HepG2 (cell line): ENCODE measurements around the gene HSD11B1L. TPM values are rescaled to one million over a fixed set of nuclear protein-coding genes. Genes with fewer than 3 reads are reported as not detected.
A peak's percentile ranks its signal among the peaks of the same experiment; 100 is the strongest.

ENCODE experiments used
- ATAC-seq: fragments of 200-7000 bp; cut with Tn5 transposase; 3 replicates; pipeline ENCODE4 v1.9.1; 2020; ENCODE audit warnings: mild to moderate bottlenecking, moderate library complexity
- BruUV-seq: library from RNA; stranded (reverse); fragments of 400-500 nt; replicated peaks from 2 replicates; lab custom pipeline; 2021; lab: Mats Ljungman, UMichigan
- CTCF ChIA-PET: fragments of 300-600 bp; formaldehyde crosslinking; extraction: SDS; loops from one replicate; lab custom pipeline; 2021; ENCODE audit warnings: low total read pairs, inconsistent platforms, low intra/inter-chr PET ratio; lab: Yijun Ruan, JAX
- POLR2A ChIA-PET: fragments of 350-600 bp; sonication (Branson Sonifier 250); formaldehyde crosslinking; loops from one replicate; lab custom pipeline; 2020; ENCODE audit warnings: antibody characterized with exemption, inconsistent platforms; lab: Yijun Ruan, JAX
- DNase-seq: peaks from one replicate; pipeline ENCODE4 v3.0.0-alpha.2; 2015; ENCODE audit warnings: low spot score
- FAIRE-seq: peaks from 3 replicates; lab custom pipeline; 2011; peaks lifted over from hg19 to GRCh38; lab: Jason Lieb, UNC
- H2AFZ ChIP-seq: one replicate; pipeline ENCODE4 v1.6.1; 2011; ENCODE audit warnings: low read length, inconsistent platforms
- H3K27ac ChIP-seq: fragments of 300-600 bp; 3 replicates; pipeline ENCODE4 v1.8.0; 2011; ENCODE audit warnings: mixed run types, mild to moderate bottlenecking, mixed read lengths, low read length, inconsistent platforms; ENCODE audit not compliant: insufficient read depth; ENCODE audit errors: extremely low read length
- H3K27me3 ChIP-seq, 2 experiments: fragments of 200-600 bp in 1 of 2; 2 replicates in 1 of 2; 3 replicates in 1 of 2; pipeline versions ENCODE4 v1.6.0 to v1.8.0; 2011; ENCODE audit warnings: low read length in 2 of 2, mild to moderate bottlenecking in 2 of 2, moderate library complexity in 2 of 2, inconsistent platforms in 1 of 2; ENCODE audit not compliant: insufficient read depth in 2 of 2, control insufficient read depth in 1 of 2
- H3K36me3 ChIP-seq, 2 experiments: fragments of 200-600 bp in 1 of 2; replicated peaks in 1 of 2; 2 replicates in 1 of 2; 3 replicates in 1 of 2; pipeline versions ENCODE4 v1.5.1 to v1.8.0; 2011; ENCODE audit warnings: low read length in 2 of 2, inconsistent platforms in 1 of 2; ENCODE audit not compliant: insufficient read depth in 2 of 2, control insufficient read depth in 1 of 2
- H3K4me1 ChIP-seq: 2 replicates; pipeline ENCODE4 v1.5.1; 2012; ENCODE audit warnings: low read length, inconsistent platforms; ENCODE audit not compliant: insufficient read depth
- H3K4me2 ChIP-seq: 2 replicates; pipeline ENCODE4 v1.6.0; 2011; ENCODE audit warnings: low read depth, low read length, inconsistent platforms
- H3K4me3 ChIP-seq, 3 experiments: fragments of 200-600 bp in 1 of 3; sonication (generic), shearing (Covaris generic) in 1 of 3; replicated peaks in 1 of 3; 2 replicates each; pipeline ENCODE4 v1.5.1; 2011 to 2016; ENCODE audit warnings: low read length in 3 of 3, inconsistent platforms in 2 of 3, low read depth in 2 of 3, mild to moderate bottlenecking in 2 of 3, control low read depth in 1 of 3, mixed read lengths in 1 of 3; ENCODE audit not compliant: insufficient read depth in 1 of 3
- H3K79me2 ChIP-seq: one replicate; pipeline ENCODE4 v1.6.1; 2011; ENCODE audit warnings: low read length, inconsistent platforms; ENCODE audit not compliant: insufficient read depth
- H3K9ac ChIP-seq: 2 replicates; pipeline ENCODE4 v1.6.0; 2011; ENCODE audit warnings: mild to moderate bottlenecking, low read depth, low read length, inconsistent platforms; ENCODE audit not compliant: insufficient read depth
- H3K9me3 ChIP-seq: 2 replicates; pipeline ENCODE4 v1.5.1; 2012; ENCODE audit warnings: mild to moderate bottlenecking, low read length
- H4K20me1 ChIP-seq: 2 replicates; pipeline ENCODE4 v1.6.0; 2011; ENCODE audit warnings: inconsistent platforms, mild to moderate bottlenecking, low read length, moderate library complexity; ENCODE audit not compliant: insufficient read depth
- ADNP ChIP-seq: sonication (generic); formaldehyde crosslinking; IDR thresholded peaks from 2 replicates; pipeline ENCODE4 v1.4.0; 2020; ENCODE audit warnings: missing genetic modification reagents
- DNMT3B ChIP-seq: conservative IDR thresholded peaks from 2 replicates; pipeline ENCODE4 v1.6.1; 2016; ENCODE audit warnings: missing biosample characterization, control low read depth
- MAFG ChIP-seq: sonication (generic); formaldehyde crosslinking; IDR thresholded peaks from 2 replicates; pipeline ENCODE4 v1.5.1; 2020; ENCODE audit warnings: mild to moderate bottlenecking, missing genetic modification reagents
- POLR2A ChIP-seq, 2 experiments: IDR thresholded peaks; 2 replicates each; pipeline ENCODE4 v1.6.1; 2011; ENCODE audit warnings: low read depth in 2 of 2, low read length in 2 of 2, mild to moderate bottlenecking in 1 of 2, moderate library complexity in 1 of 2; ENCODE audit not compliant: insufficient read depth in 1 of 2
- POLR2G ChIP-seq: fragments of 200-400 bp; formaldehyde crosslinking; IDR thresholded peaks from 2 replicates; pipeline ENCODE4 v1.6.1; 2018; ENCODE audit warnings: mild to moderate bottlenecking, low read depth, low read length, moderate library complexity
- RXRA ChIP-seq: sonication (generic); formaldehyde crosslinking; IDR thresholded peaks from 2 replicates; pipeline ENCODE4 v1.5.1; 2020; ENCODE audit warnings: missing genetic modification reagents
- ZC3H13 ChIP-seq: sonication (generic); formaldehyde crosslinking; IDR thresholded peaks from 2 replicates; pipeline ENCODE4 v1.8.1; 2023; ENCODE audit warnings: mild to moderate bottlenecking, missing genetic modification reagents, moderate library complexity
- ZMAT3 ChIP-seq: sonication (generic); formaldehyde crosslinking; conservative IDR thresholded peaks from 2 replicates; pipeline ENCODE4 v1.7.0; 2021; ENCODE audit warnings: missing genetic modification reagents
- ZNF256 ChIP-seq: sonication (generic); formaldehyde crosslinking; conservative IDR thresholded peaks from 2 replicates; pipeline ENCODE4 v1.4.0; 2020; ENCODE audit warnings: missing genetic modification reagents
- WGBS: methylation state at CpG from one replicate; pipeline ENCODE4 v1.1.6; 2017; ENCODE audit warnings: low lambda C conversion rate; 5-methylcytosine and 5-hydroxymethylcytosine counted together
- in situ Hi-C: cut with HindIII; loops from 2 replicates; pipeline ENCODE4 v1.10.0; 2017; ENCODE audit warnings: low pct_unique_long_range_greater_than_20kb; ENCODE audit not compliant: extremely low pct_ligation_motif_present
- intact Hi-C: fragments of 100-400 bp; cut with micrococcal nuclease; formaldehyde crosslinking; loops from one replicate; pipeline ENCODE4 v1.10.0; 2022; ENCODE audit not compliant: unreplicated experiment
- polyA plus RNA-seq, 8 experiments: library from polyadenylated mRNA; depleted of rRNA in 3 of 8; stranded (reverse) in 7 of 8; unstranded in 1 of 8; fragments of >200 nt; fragmentation: Illumina TruSeq in 4 of 8; extraction: Trizol in 4 of 8; gene quantifications; 2 replicates each; pipeline versions ENCODE4 v1.2.1 to v1.2.3, GENCODE V29; 2011 to 2016; ENCODE audit warnings: low read depth in 4 of 8, missing spikeins in 1 of 8, mixed read lengths in 1 of 8; ENCODE audit not compliant: insufficient read depth in 1 of 8
- total RNA-seq, 5 experiments: library from RNA; depleted of rRNA; stranded (reverse); fragments of >200 nt; fragmentation: Illumina TruSeq; extraction: Trizol; gene quantifications; 2 replicates each; pipeline ENCODE4 v1.2.3, GENCODE V29; 2016; ENCODE audit warnings: low read depth in 1 of 5
- TF ChIP-seq, protein P1 (sequence below): sonication (generic); formaldehyde crosslinking; IDR thresholded peaks from 2 replicates; pipeline ENCODE4 v1.8.1; 2022; ENCODE audit warnings: mild to moderate bottlenecking, missing genetic modification reagents
- TF ChIP-seq, protein P2 (sequence below): IDR thresholded peaks from 2 replicates; pipeline ENCODE4 v1.6.1; 2016; ENCODE audit warnings: mild to moderate bottlenecking, missing biosample characterization, missing genetic modification reagents
- TF ChIP-seq, protein P3 (sequence below): sonication (generic); formaldehyde crosslinking; IDR thresholded peaks from 2 replicates; pipeline ENCODE4 v1.4.0; 2020; ENCODE audit warnings: mild to moderate bottlenecking, low read depth, missing genetic modification reagents

The HSD11B1L gene
- total and polyA plus RNA-seq, 2 of the 13 experiments (the other 11 are each of a cell fraction or from before 2014, with no cell fraction given) = 2.8 to 3.9 TPM

DNA sequence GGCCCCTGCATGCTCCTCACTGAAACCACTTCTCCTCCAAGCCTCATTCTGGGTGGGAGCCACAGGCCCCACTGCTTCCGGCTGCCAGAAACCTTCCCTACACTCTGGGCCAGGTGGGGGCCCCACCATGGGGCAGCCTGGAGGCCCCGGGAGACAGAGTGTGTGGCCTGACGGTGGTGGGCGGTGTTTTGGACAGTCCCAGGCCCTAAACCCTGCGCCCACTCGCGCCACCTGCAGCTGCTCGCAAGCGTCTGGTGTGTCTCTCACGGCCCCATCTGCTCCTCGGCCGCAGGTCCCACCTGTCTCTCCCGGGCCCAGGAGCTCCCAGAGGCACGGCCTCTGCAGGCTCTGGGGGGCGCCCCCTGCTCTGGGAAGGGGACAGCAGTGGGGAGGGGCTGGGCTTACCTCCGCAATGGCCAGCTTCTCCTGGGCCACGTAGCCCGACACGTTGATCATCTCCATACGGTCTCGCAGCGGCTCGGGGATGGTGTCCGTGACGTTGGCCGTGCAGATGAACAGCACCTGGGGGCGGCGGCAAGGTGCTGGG lies 14.9 kb downstream of the HSD11B1L start:
- ATAC-seq = no peak
- no peak overlapping the region for H3K9ac ChIP-seq
- no peaks in the 10 kb centered on the region for H3K9me3 ChIP-seq
- H3K4me3 ChIP-seq = no peak overlapping the region
- ChIA-PET POLR2A (interaction anchor here (1.2 to 1.4 kb wide), 2 partner anchors 23 to 25 kb away, joined by 4 to 9 read pairs; partner anchors contain the start of genes CATSPERD and LONP1), CTCF (no interaction called here)
- TF ChIP-seq POLR2G = peak; percentile 3; the same call in 1 of the 2 replicates
- TF ChIP-seq DNMT3B (CRISPR knock-in tag) = no peak
- TF ChIP-seq POLR2A (IDR thresholded peaks at IDR 0.05; ENCODE audit: insufficient read depth in 1 of 2, low read depth in 2 of 2, low read length in 2 of 2) = peak in 1 of 2 experiments; percentile 23; a peak in 1 of 4 replicates
- H3K36me3 ChIP-seq = peaks cover 36 to 79% of the 10 kb centered on the region in 2 experiments
- H3K27me3 ChIP-seq = no peaks in the 10 kb centered on the region; a peak in 1 of 5 replicates
- peaks cover 14% of the 10 kb centered on the region; the same call in 1 of the 2 replicates for H3K4me1 ChIP-seq
- H3K4me2 ChIP-seq = no peak overlapping the region
- WGBS = 94% methylated on average over 9 of the region's 28 CpGs
- H3K27ac ChIP-seq = no peak overlapping the region
- H3K79me2 ChIP-seq = peaks cover 29% of the 10 kb centered on the region
- intact Hi-C loops = no loop called here
- no TSS peak for BruUV-seq
- no peak for DNase-seq
- peaks cover 36% of the 10 kb centered on the region for H4K20me1 ChIP-seq
- FAIRE-seq = no peak
- no peak overlapping the region for H2AFZ ChIP-seq
- in situ Hi-C loops = no loop called here

DNA sequence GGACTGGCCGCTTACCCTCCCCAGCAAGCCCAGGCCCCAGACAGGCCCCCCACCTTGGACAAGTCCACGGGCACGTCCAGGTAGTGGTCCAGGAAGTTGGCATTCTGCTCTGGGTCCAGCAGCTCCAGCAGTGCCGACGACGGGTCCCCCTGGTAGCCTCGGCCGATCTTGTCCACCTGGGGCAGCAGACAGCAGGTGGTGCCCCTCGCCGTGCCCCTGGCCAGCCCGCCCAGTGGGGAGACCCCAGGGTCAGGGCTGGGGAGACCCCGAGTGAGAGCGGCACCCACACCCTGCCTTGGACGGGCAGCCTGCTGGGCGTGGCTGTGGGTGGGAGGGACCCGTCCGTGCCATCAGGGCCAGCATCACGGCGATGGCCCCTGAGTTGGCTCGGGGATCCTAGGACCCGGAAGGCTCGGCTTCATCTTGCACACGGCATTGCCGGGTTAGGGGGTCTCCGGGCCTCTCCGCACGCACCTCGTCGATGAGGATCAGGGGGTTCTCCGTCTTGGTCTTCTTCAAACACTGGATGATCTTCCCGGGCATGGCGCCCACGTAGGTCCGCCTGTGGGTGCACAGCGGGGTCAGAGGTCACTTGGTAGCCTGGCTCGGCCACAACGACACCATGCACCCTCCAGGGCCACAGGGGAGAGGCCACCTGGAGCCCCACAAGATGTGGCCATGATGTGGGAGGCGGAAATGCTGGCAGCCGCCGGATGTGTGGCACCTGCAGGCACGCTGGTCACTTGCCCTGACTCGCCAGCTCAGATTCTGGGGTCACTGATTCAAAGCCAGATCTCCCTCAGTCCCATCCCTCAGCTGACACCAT lies 15.6 kb downstream of the HSD11B1L start:
- in situ Hi-C loops = no loop called here
- intact Hi-C loops = no loop called here
- 91% methylated on average over 14 of the region's 42 CpGs for WGBS
- peaks cover 30% of the 10 kb centered on the region for H4K20me1 ChIP-seq
- peaks cover 14% of the 10 kb centered on the region; the same call in 1 of the 2 replicates for H3K4me1 ChIP-seq
- DNase-seq = no peak
- no peak overlapping the region for H3K9ac ChIP-seq
- no peaks in the 10 kb centered on the region for H3K9me3 ChIP-seq
- no peaks in the 10 kb centered on the region for H3K27me3 ChIP-seq
- ATAC-seq = no peak
- H3K27ac ChIP-seq = no peak overlapping the region
- H3K4me2 ChIP-seq = no peak overlapping the region
- H3K36me3 ChIP-seq = peaks cover 38 to 82% of the 10 kb centered on the region in 2 experiments
- H3K79me2 ChIP-seq = peaks cover 22% of the 10 kb centered on the region
- CTCF ChIA-PET = no interaction called here
- no peak overlapping the region for H3K4me3 ChIP-seq
- FAIRE-seq = no peak
- BruUV-seq = no TSS peak
- H2AFZ ChIP-seq = no peak overlapping the region
- POLR2A ChIA-PET = interaction anchor here (1.2 to 1.4 kb wide), 2 partner anchors 22 to 24 kb away, joined by 4 to 9 read pairs; partner anchors contain the start of genes CATSPERD and LONP1
- TF ChIP-seq ADNP (CRISPR knock-in tag) (no peak), ZC3H13 (CRISPR knock-in tag) (0 out of 2 replicates have a peak, but pooled peaks have one; percentile 61), RXRA (no peak), MAFG (CRISPR knock-in tag) (no peak), ZNF256 (CRISPR knock-in tag) (no peak), POLR2A (IDR thresholded peaks at IDR 0.05; ENCODE audit: insufficient read depth in 1 of 2, low read depth in 2 of 2, low read length in 2 of 2) (peak; percentile 11 to 18; a peak in 2 of 4 replicates), ZMAT3 (CRISPR knock-in tag) (no peak)
- TF ChIP-seq, protein P1, sequence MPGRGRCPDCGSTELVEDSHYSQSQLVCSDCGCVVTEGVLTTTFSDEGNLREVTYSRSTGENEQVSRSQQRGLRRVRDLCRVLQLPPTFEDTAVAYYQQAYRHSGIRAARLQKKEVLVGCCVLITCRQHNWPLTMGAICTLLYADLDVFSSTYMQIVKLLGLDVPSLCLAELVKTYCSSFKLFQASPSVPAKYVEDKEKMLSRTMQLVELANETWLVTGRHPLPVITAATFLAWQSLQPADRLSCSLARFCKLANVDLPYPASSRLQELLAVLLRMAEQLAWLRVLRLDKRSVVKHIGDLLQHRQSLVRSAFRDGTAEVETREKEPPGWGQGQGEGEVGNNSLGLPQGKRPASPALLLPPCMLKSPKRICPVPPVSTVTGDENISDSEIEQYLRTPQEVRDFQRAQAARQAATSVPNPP = no peak
- TF ChIP-seq, protein P2, sequence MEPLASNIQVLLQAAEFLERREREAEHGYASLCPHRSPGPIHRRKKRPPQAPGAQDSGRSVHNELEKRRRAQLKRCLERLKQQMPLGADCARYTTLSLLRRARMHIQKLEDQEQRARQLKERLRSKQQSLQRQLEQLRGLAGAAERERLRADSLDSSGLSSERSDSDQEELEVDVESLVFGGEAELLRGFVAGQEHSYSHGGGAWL = no peak
- TF ChIP-seq, protein P3, sequence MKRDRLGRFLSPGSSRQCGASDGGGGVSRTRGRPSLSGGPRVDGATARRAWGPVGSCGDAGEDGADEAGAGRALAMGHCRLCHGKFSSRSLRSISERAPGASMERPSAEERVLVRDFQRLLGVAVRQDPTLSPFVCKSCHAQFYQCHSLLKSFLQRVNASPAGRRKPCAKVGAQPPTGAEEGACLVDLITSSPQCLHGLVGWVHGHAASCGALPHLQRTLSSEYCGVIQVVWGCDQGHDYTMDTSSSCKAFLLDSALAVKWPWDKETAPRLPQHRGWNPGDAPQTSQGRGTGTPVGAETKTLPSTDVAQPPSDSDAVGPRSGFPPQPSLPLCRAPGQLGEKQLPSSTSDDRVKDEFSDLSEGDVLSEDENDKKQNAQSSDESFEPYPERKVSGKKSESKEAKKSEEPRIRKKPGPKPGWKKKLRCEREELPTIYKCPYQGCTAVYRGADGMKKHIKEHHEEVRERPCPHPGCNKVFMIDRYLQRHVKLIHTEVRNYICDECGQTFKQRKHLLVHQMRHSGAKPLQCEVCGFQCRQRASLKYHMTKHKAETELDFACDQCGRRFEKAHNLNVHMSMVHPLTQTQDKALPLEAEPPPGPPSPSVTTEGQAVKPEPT (CRISPR knock-in tag) = no peak
